K562 (cell line): Measurements from ENCODE around the gene GGT5. TPM values are rescaled to one million over a fixed set of nuclear protein-coding genes. Genes with fewer than 3 reads are reported as not detected.

Experiments used
- ESRRB ChIP-seq: fragments of 250-450 bp; sonication (Bioruptor Pico); IDR thresholded peaks from 2 replicates; pipeline ENCODE4 v1.5.0; 2020; ENCODE audit warnings: mild to moderate bottlenecking, moderate library complexity, borderline replicate concordance
- ILF3 ChIP-seq: fragments of 450-650 bp; IDR thresholded peaks from 2 replicates; pipeline ENCODE4 v1.6.1; 2018; ENCODE audit warnings: antibody characterized with exemption, mild to moderate bottlenecking, moderate library complexity, borderline replicate concordance
- NCOA6 ChIP-seq: fragments of 450-650 bp; IDR thresholded peaks from 2 replicates; pipeline ENCODE4 v1.6.1; 2017; ENCODE audit warnings: mild to moderate bottlenecking
- TCF7 ChIP-seq: sonication (generic); IDR thresholded peaks from 2 replicates; pipeline ENCODE4 v1.6.1; 2016; ENCODE audit warnings: antibody characterized with exemption, borderline replicate concordance
- ZBTB40 ChIP-seq, 2 experiments: fragments of 450-650 bp in 1 of 2; sonication (generic) in 1 of 2; formaldehyde crosslinking in 1 of 2; IDR thresholded peaks; 2 replicates each; pipeline versions ENCODE4 v1.7.1 to v1.9.0; 2016 to 2022; ENCODE audit warnings: inconsistent platforms in 1 of 2, mild to moderate bottlenecking in 1 of 2, missing genetic modification reagents in 1 of 2
- ZNF551 ChIP-seq: fragments of 250-450 bp; sonication (Bioruptor Pico); IDR thresholded peaks from 2 replicates; pipeline ENCODE4 v1.5.0; 2021; ENCODE audit warnings: mild to moderate bottlenecking, moderate library complexity
- polyA plus RNA-seq, 8 experiments: library from polyadenylated mRNA; depleted of rRNA in 4 of 8; stranded (reverse) in 5 of 8; unstranded in 3 of 8; fragments of >200 nt; fragmentation: Nextera tagmentation in 2 of 8; fragmentation: Illumina TruSeq in 1 of 8; extraction: Ambion mirVana in 2 of 8; extraction: Trizol in 1 of 8; gene quantifications; 2 replicates each; pipeline versions ENCODE4 v1.2.1 to v1.2.3, GENCODE V29; 2011 to 2014; ENCODE audit warnings: inconsistent platforms in 1 of 8, missing spikeins in 1 of 8
- total RNA-seq, 7 experiments: library from RNA; depleted of rRNA in 6 of 7; stranded (reverse); fragments of >200 nt in 6 of 7; fragmentation: Illumina TruSeq in 2 of 7; extraction: Trizol in 2 of 7; gene quantifications; 2 replicates each; pipeline versions ENCODE4 v1.2.1 to v1.2.3, GENCODE V29; 2011 to 2021; ENCODE audit warnings: low replicate concordance in 1 of 7
- TF ChIP-seq, protein P1 (sequence below): fragments of 250-450 bp; sonication (Bioruptor Pico); IDR thresholded peaks from 2 replicates; pipeline ENCODE4 v1.9.0; 2021; ENCODE audit warnings: mild to moderate bottlenecking, inconsistent platforms

GGT5 gene
- total and polyA plus RNA-seq, 9 of the 15 experiments (the other 6 are each of a cell fraction or from before 2014, with no cell fraction given) = 0.07 to 0.69 (median 0.18) TPM; not detected in 4

- no peak for TF ChIP-seq ZBTB40 (IDR thresholded peaks at IDR 0.05)
- TF ChIP-seq ZBTB40 (CRISPR knock-in tag; IDR thresholded peaks at IDR 0.05) = no peak
- no peak for TF ChIP-seq ZNF551 (CRISPR knock-in tag)
- TF ChIP-seq, protein P1, sequence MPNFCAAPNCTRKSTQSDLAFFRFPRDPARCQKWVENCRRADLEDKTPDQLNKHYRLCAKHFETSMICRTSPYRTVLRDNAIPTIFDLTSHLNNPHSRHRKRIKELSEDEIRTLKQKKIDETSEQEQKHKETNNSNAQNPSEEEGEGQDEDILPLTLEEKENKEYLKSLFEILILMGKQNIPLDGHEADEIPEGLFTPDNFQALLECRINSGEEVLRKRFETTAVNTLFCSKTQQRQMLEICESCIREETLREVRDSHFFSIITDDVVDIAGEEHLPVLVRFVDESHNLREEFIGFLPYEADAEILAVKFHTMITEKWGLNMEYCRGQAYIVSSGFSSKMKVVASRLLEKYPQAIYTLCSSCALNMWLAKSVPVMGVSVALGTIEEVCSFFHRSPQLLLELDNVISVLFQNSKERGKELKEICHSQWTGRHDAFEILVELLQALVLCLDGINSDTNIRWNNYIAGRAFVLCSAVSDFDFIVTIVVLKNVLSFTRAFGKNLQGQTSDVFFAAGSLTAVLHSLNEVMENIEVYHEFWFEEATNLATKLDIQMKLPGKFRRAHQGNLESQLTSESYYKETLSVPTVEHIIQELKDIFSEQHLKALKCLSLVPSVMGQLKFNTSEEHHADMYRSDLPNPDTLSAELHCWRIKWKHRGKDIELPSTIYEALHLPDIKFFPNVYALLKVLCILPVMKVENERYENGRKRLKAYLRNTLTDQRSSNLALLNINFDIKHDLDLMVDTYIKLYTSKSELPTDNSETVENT (CRISPR knock-in tag) = no peak
- no peak for TF ChIP-seq ILF3
- no peak for TF ChIP-seq TCF7
- no peak for TF ChIP-seq NCOA6
- TF ChIP-seq ESRRB (CRISPR knock-in tag) = no peak
These were observed 2.2 kb upstream of the GGT5 start (continued) for GRCh38 chr22:24247011-24247507.
